ENCODE results near the gene SMAD4. TPM values are rescaled to one million over a fixed set of nuclear protein-coding genes. Genes with fewer than 3 reads are reported as not detected.
"Not testable (repeated sequence)": the region's sequence is repeated elsewhere in the genome, so short reads cannot be mapped to it uniquely, and the experiment has no call there.

Gene SMAD4
- total RNA-seq, 1 donor from 2014 or later: 165 TPM

- H3K36me3 Mint-ChIP-seq (ENCODE audit: insufficient read depth); DNase-seq (ENCODE audit: low spot score, unreplicated experiment); H3K27me3 Mint-ChIP-seq; H3K4me3 Mint-ChIP-seq (ENCODE audit: low read depth); H3K27ac Mint-ChIP-seq; H3K4me1 Mint-ChIP-seq (ENCODE audit: low read depth): not testable (repeated sequence)
- peaks cover 22% of the 10 kb centered on the region for H3K9me3 Mint-ChIP-seq (ENCODE audit: low read depth)
Measured at GRCh38 chr18:51119561-51119960, 89.5 kb downstream of the SMAD4 start.

- not testable (repeated sequence) for DNase-seq (ENCODE audit: low spot score, unreplicated experiment); H3K27me3 Mint-ChIP-seq; H3K4me3 Mint-ChIP-seq (ENCODE audit: low read depth); H3K36me3 Mint-ChIP-seq (ENCODE audit: insufficient read depth); H3K27ac Mint-ChIP-seq; H3K4me1 Mint-ChIP-seq (ENCODE audit: low read depth)
- H3K9me3 Mint-ChIP-seq (ENCODE audit: low read depth): peaks cover 22% of the 10 kb centered on the region
Measured at GRCh38 chr18:51119976-51120375, 90.0 kb downstream of the SMAD4 start.

GRCh38 chr18:51120809-51121596 lies 91.0 kb downstream of the SMAD4 start:
- Mint-ChIP-seq H3K4me1 (ENCODE audit: low read depth) (no peaks in the 10 kb centered on the region), H3K9me3 (ENCODE audit: low read depth) (peaks cover 20% of the 10 kb centered on the region), H3K36me3 (ENCODE audit: insufficient read depth) (peaks cover 2% of the 10 kb centered on the region), H3K27ac (no peak overlapping the region), H3K4me3 (ENCODE audit: low read depth) (no peak overlapping the region), H3K27me3 (no peaks in the 10 kb centered on the region)
- DNase-seq (ENCODE audit: low spot score, unreplicated experiment): no peak
- TF ChIP-seq CTCF (IDR thresholded peaks at IDR 0.05; ENCODE audit: unreplicated experiment): no peak

- Mint-ChIP-seq H3K4me1 (ENCODE audit: low read depth) (no peaks in the 10 kb centered on the region), H3K4me3 (ENCODE audit: low read depth) (no peak overlapping the region), H3K27me3 (no peaks in the 10 kb centered on the region), H3K27ac (no peak overlapping the region), H3K36me3 (ENCODE audit: insufficient read depth) (peaks cover 2% of the 10 kb centered on the region), H3K9me3 (ENCODE audit: low read depth) (peaks cover 19% of the 10 kb centered on the region)
- no peak for TF ChIP-seq CTCF (IDR thresholded peaks at IDR 0.05; ENCODE audit: unreplicated experiment)
- DNase-seq (ENCODE audit: low spot score, unreplicated experiment): no peak
Measured at GRCh38 chr18:51121597-51121857, 91.5 kb downstream of the SMAD4 start.

GRCh38 chr18:51122266-51123045 lies 92.4 kb downstream of the SMAD4 start:
- DNase-seq (ENCODE audit: low spot score, unreplicated experiment): no peak
- Mint-ChIP-seq H3K27ac (no peak overlapping the region), H3K36me3 (ENCODE audit: insufficient read depth) (peaks cover 2% of the 10 kb centered on the region), H3K27me3 (no peaks in the 10 kb centered on the region), H3K4me3 (ENCODE audit: low read depth) (no peak overlapping the region), H3K4me1 (ENCODE audit: low read depth) (no peaks in the 10 kb centered on the region), H3K9me3 (ENCODE audit: low read depth) (peaks cover 16% of the 10 kb centered on the region)
- TF ChIP-seq CTCF (IDR thresholded peaks at IDR 0.05; ENCODE audit: unreplicated experiment): no peak

GRCh38 chr18:51123046-51123395 lies 93.0 kb downstream of the SMAD4 start:
- H3K4me3 Mint-ChIP-seq (ENCODE audit: low read depth): no peak overlapping the region
- no peak overlapping the region for H3K27ac Mint-ChIP-seq
- no peak for DNase-seq (ENCODE audit: low spot score, unreplicated experiment)
- peaks cover 12% of the 10 kb centered on the region for H3K9me3 Mint-ChIP-seq (ENCODE audit: low read depth)
- H3K27me3 Mint-ChIP-seq: no peaks in the 10 kb centered on the region
- no peaks in the 10 kb centered on the region for H3K4me1 Mint-ChIP-seq (ENCODE audit: low read depth)
- H3K36me3 Mint-ChIP-seq (ENCODE audit: insufficient read depth): peaks cover 2% of the 10 kb centered on the region
- no peak for TF ChIP-seq CTCF (IDR thresholded peaks at IDR 0.05; ENCODE audit: unreplicated experiment)
